ENCODE measurements around the gene SPATA1.

Gene SPATA1

GRCh38 chr1:84525779-84526178, 19.6 kb downstream of the SPATA1 start:
- CTCF ChIA-PET = no interaction called here
- DNase-seq (ENCODE audit: low spot score) = no peak
- no peak for TF ChIP-seq CTCF (conservative IDR thresholded peaks at IDR 0.05; ENCODE audit: low read depth)
- no peak overlapping the region for H3K27ac ChIP-seq
- POLR2A ChIA-PET (ENCODE audit: low non-redundant PET) = no interaction called here

- H3K27ac ChIP-seq = no peak overlapping the region
- ChIA-PET CTCF (no interaction called here), POLR2A (ENCODE audit: low non-redundant PET) (no interaction called here)
- no peak for TF ChIP-seq CTCF (conservative IDR thresholded peaks at IDR 0.05; ENCODE audit: low read depth)
- DNase-seq (ENCODE audit: low spot score) = no peak
Measured at GRCh38 chr1:84538599-84538998, 32.4 kb downstream of the SPATA1 start.

DNA sequence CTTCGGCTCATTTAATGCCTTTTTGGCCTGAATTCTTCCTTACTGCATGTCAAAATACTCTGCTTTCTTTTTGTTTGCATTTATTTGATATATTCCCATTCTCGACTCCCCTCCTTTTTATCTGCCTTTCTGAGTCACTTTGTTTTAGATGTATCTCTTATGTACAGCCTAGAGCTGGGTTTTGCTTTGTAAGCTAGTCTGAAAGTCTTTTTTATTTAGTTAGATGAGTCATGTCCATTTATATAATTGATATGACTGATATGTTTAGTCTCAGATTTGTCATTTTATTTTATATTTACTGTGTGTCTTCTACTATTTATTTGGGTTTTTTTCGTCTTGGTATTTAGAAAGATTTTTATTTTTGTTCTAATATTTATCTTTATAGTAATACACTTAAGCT, 33.8 kb downstream of the SPATA1 start:
- POLR2A ChIA-PET (ENCODE audit: low non-redundant PET) = no interaction called here
- H3K27ac ChIP-seq = no peak overlapping the region
- DNase-seq (ENCODE audit: low spot score) = no peak
- CTCF ChIA-PET = no interaction called here
- no peak for TF ChIP-seq CTCF (conservative IDR thresholded peaks at IDR 0.05; ENCODE audit: low read depth)

DNA sequence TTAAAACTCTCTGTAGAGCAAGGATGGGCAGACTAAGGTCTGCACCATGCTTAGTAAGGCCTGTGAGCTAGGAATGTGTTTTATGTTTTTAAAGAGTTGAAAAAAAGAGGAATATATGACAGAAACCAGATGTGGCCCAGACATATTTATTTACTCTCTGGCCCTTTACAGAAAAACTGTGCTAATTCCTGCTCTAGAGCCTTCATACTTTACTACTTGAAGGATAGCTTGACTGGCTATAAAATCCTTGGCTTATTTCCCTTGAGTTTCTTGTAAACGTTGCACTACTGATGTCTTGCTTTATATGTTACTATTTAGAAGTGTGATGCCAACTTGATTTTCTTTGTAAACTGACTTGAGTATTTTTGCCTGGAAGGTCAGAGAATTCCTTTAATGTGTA, 34.6 kb downstream of the SPATA1 start:
- TF ChIP-seq CTCF (conservative IDR thresholded peaks at IDR 0.05; ENCODE audit: low read depth) = no peak
- ChIA-PET POLR2A (ENCODE audit: low non-redundant PET) (no interaction called here), CTCF (interaction anchor here (0.5 kb wide), 1 partner anchor 116 kb away, joined by 3 read pairs; no protein-coding TSS in a partner anchor)
- DNase-seq (ENCODE audit: low spot score) = no peak
- H3K27ac ChIP-seq = no peak overlapping the region

DNA sequence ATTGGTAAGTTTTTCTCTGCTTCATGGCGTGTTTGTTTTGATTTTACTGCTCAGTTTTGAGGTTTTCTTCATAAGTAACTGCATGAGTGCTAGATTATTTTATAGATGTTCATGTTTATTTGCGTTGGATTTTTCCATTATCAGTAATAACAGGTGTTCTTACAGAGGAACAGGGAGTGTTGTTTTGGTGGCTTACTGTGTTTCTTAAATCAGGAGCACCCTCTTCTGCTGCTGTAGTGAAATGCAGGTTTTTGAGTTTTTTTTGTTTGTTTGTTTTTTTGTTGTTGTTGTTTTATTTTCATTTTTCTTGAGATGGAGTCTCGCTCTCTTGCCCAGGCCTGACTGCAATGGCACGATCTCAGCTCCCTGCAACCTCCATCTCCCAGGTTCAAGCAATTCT, 35.5 kb downstream of the SPATA1 start:
- no peak overlapping the region for H3K27ac ChIP-seq
- DNase-seq (ENCODE audit: low spot score) = no peak
- POLR2A ChIA-PET (ENCODE audit: low non-redundant PET) = no interaction called here
- CTCF ChIA-PET = interaction anchor here (0.6 to 1.0 kb wide), 2 partner anchors 10 to 400 kb away, joined by 3 read pairs; no protein-coding TSS in a partner anchor
- no peak for TF ChIP-seq CTCF (conservative IDR thresholded peaks at IDR 0.05; ENCODE audit: low read depth)

DNA sequence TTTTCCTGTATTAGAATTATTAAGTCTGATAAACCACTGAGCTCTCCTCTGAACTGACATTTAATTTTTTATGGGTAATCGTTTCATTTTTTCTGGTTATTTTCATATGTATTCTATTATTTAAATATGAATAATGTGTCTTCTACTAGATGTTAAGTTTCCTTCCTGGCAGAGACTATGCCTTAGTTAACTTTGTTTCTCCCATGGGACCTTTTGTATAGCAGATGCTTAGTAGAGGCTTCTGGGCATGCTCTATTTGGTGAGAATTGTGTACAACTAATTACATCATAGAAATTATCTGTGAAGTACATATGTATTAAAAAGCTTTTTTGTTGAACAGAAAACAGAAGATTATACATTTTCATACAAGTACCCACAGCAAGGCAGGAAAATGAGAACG, 44.6 kb downstream of the SPATA1 start:
- ChIA-PET CTCF (interaction anchor here (0.5 to 0.6 kb wide), 2 partner anchors 51 to 61 kb away, joined by 3 read pairs; no protein-coding TSS in a partner anchor), POLR2A (ENCODE audit: low non-redundant PET) (no interaction called here)
- no peak for TF ChIP-seq CTCF (conservative IDR thresholded peaks at IDR 0.05; ENCODE audit: low read depth)
- no peak overlapping the region for H3K27ac ChIP-seq
- no peak for DNase-seq (ENCODE audit: low spot score)

DNA sequence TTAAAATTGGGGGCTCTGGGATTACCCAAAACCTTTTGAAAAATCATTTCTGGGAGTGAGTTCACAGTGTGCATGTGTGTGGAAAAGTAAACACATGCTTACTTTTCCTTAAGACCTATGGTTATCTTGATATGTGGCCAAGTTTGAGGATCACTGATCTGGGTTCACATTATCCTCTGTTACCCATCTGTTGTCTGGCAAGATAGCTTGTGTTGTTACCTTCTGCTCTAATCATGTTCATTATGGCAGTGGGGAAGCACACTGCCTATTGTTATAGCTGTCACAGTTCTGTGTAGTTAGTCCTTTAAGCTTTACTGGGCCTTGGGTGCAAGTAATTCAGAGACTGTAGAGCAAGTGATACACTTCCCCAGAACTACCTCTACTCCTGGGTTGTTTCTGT, 63.0 kb downstream of the SPATA1 start:
- no peak for TF ChIP-seq CTCF (conservative IDR thresholded peaks at IDR 0.05; ENCODE audit: low read depth)
- DNase-seq (ENCODE audit: low spot score) = no peak
- POLR2A ChIA-PET (ENCODE audit: low non-redundant PET) = no interaction called here
- CTCF ChIA-PET = no interaction called here
- no peak overlapping the region for H3K27ac ChIP-seq

All from RWPE1 (cell line).